CD14-positive monocyte (primary cell): Measurements from ENCODE around the gene ACACB. TPM values are rescaled to one million over a fixed set of nuclear protein-coding genes. Genes with fewer than 3 reads are reported as not detected.

Experiments
- DNase-seq, 3 donors: peaks; one replicate each; pipeline ENCODE4 v3.0.0-alpha.2; 2011 to 2022
- H2AFZ ChIP-seq: 2 replicates; pipeline ENCODE4 v1.6.0; 2012; ENCODE audit warnings: mild to moderate bottlenecking, low read depth, low read length, inconsistent platforms; ENCODE audit not compliant: insufficient read depth, poor library complexity, severe bottlenecking
- H3K27ac ChIP-seq, 2 donors: 1 replicate in 1 of 2; 2 replicates in 1 of 2; pipeline ENCODE4 v1.5.1; 2012 to 2013; ENCODE audit warnings: low read length in 2 of 2, control low read depth in 1 of 2, inconsistent platforms in 1 of 2, low read depth in 1 of 2, mild to moderate bottlenecking in 1 of 2
- H3K27me3 ChIP-seq, 2 donors: one replicate each; pipeline versions ENCODE4 v1.6.0 to v1.6.1; 2011 to 2013; ENCODE audit warnings: low read length in 2 of 2; ENCODE audit not compliant: control insufficient read depth in 2 of 2, insufficient read depth in 2 of 2
- H3K36me3 ChIP-seq, 2 donors: replicated peaks in 1 of 2; 1 replicate in 1 of 2; 2 replicates in 1 of 2; pipeline versions ENCODE4 v1.5.1 to v1.6.1; 2012 to 2013; ENCODE audit warnings: low read length in 2 of 2, control low read depth in 1 of 2, inconsistent platforms in 1 of 2, mild to moderate bottlenecking in 1 of 2; ENCODE audit not compliant: insufficient read depth in 2 of 2, control insufficient read depth in 1 of 2
- H3K4me1 ChIP-seq, 2 donors: 1 replicate in 1 of 2; 2 replicates in 1 of 2; pipeline versions ENCODE4 v1.5.1 to v1.6.1; 2012 to 2013; ENCODE audit warnings: low read length in 2 of 2, control low read depth in 1 of 2, inconsistent platforms in 1 of 2, mild to moderate bottlenecking in 1 of 2, moderate library complexity in 1 of 2; ENCODE audit not compliant: insufficient read depth in 2 of 2, control insufficient read depth in 1 of 2
- H3K4me2 ChIP-seq: replicated peaks from 2 replicates; pipeline ENCODE3; 2012; ENCODE audit warnings: low read length, moderate library complexity, mild to moderate bottlenecking; ENCODE audit not compliant: poor library complexity, severe bottlenecking; ENCODE audit errors: extremely low read depth
- H3K4me3 ChIP-seq, 3 experiments: fragments of 200-600 bp in 1 of 3; sonication (generic) in 1 of 3; replicated peaks in 1 of 3; 1 replicate in 2 of 3; 2 replicates in 1 of 3; pipeline ENCODE4 v1.5.1; 2011 to 2013; ENCODE audit warnings: low read length in 3 of 3, mild to moderate bottlenecking in 3 of 3, control low read depth in 2 of 3, low read depth in 2 of 3, inconsistent platforms in 1 of 3, moderate library complexity in 1 of 3
- H3K79me2 ChIP-seq: 2 replicates; pipeline ENCODE4 v1.6.0; 2012; ENCODE audit warnings: mild to moderate bottlenecking, control low read depth, inconsistent platforms, low read length, moderate library complexity; ENCODE audit not compliant: insufficient read depth
- H3K9ac ChIP-seq: 2 replicates; pipeline ENCODE4 v1.6.0; 2017; ENCODE audit warnings: low read length, mild to moderate bottlenecking; ENCODE audit not compliant: insufficient read depth, poor library complexity, severe bottlenecking
- H3K9me3 ChIP-seq, 2 donors: replicated peaks in 1 of 2; 1 replicate in 1 of 2; 2 replicates in 1 of 2; pipeline versions ENCODE4 v1.5.1 to v1.6.1; 2012 to 2013; ENCODE audit warnings: low read length in 2 of 2, control low read depth in 1 of 2; ENCODE audit not compliant: control insufficient read depth in 1 of 2, insufficient read depth in 1 of 2
- H4K20me1 ChIP-seq: 2 replicates; pipeline ENCODE4 v1.6.0; 2012; ENCODE audit warnings: mild to moderate bottlenecking, low read length, control low read depth, moderate library complexity; ENCODE audit not compliant: insufficient read depth
- H3K27ac Mint-ChIP-seq, 7 donors: one replicate each; pipeline ENCODE4 v1.8.0; 2020; ENCODE audit warnings: mild to moderate bottlenecking in 7 of 7, mixed read lengths in 7 of 7, moderate library complexity in 6 of 7, inconsistent platforms in 2 of 7
- H3K27me3 Mint-ChIP-seq, 3 donors: one replicate each; pipeline ENCODE4 v1.8.0; 2021 to 2022; ENCODE audit warnings: low read depth in 3 of 3, mild to moderate bottlenecking in 3 of 3, mixed read lengths in 3 of 3, moderate library complexity in 3 of 3, inconsistent platforms in 1 of 3
- H3K36me3 Mint-ChIP-seq, 2 donors: one replicate each; pipeline ENCODE4 v1.8.0; 2020; ENCODE audit warnings: mixed read lengths in 2 of 2, inconsistent platforms in 1 of 2, mild to moderate bottlenecking in 1 of 2
- H3K4me1 Mint-ChIP-seq: one replicate; pipeline ENCODE4 v1.8.0; 2020; ENCODE audit warnings: mild to moderate bottlenecking, mixed read lengths
- H3K4me3 Mint-ChIP-seq, 2 donors: one replicate each; pipeline ENCODE4 v1.8.0; 2020; ENCODE audit warnings: mild to moderate bottlenecking in 2 of 2, mixed read lengths in 2 of 2, moderate library complexity in 1 of 2
- H3K9me3 Mint-ChIP-seq, 7 donors: one replicate each; pipeline ENCODE4 v1.8.0; 2020 to 2022; ENCODE audit warnings: mixed read lengths in 7 of 7, mild to moderate bottlenecking in 6 of 7, moderate library complexity in 6 of 7, inconsistent platforms in 2 of 7
- WGBS: methylation state at CpG from one replicate; pipeline ENCODE4 v1.1.5; 2013; ENCODE audit warnings: missing lambda C conversion rate; ENCODE audit not compliant: insufficient coverage; 5-methylcytosine and 5-hydroxymethylcytosine counted together
- intact Hi-C, 2 donors: fragments of 100-400 bp; cut with micrococcal nuclease; formaldehyde crosslinking; loops; one replicate each; pipeline versions ENCODE4 v1.15.0 to v1.15.1; 2023
- polyA plus RNA-seq, 3 donors: library from polyadenylated mRNA; depleted of rRNA in 1 of 3; unstranded in 2 of 3; stranded (reverse) in 1 of 3; fragments of 300-500 nt in 2 of 3; fragments of >200 nt in 1 of 3; fragmentation: Illumina TruSeq in 2 of 3; gene quantifications; 1 replicate in 2 of 3; 2 replicates in 1 of 3; pipeline ENCODE4 v1.2.3, GENCODE V29; 2012 to 2021
- TF ChIP-seq, protein P1 (sequence below): fragments of 200-600 bp; IDR thresholded peaks from one replicate; pipeline ENCODE4 v1.8.0; 2022; ENCODE audit warnings: antibody characterized with exemption, mild to moderate bottlenecking

Gene ACACB
- polyA plus RNA-seq, 3 donors, result 0.14 to 5.0 (median 1.9) TPM

DNA sequence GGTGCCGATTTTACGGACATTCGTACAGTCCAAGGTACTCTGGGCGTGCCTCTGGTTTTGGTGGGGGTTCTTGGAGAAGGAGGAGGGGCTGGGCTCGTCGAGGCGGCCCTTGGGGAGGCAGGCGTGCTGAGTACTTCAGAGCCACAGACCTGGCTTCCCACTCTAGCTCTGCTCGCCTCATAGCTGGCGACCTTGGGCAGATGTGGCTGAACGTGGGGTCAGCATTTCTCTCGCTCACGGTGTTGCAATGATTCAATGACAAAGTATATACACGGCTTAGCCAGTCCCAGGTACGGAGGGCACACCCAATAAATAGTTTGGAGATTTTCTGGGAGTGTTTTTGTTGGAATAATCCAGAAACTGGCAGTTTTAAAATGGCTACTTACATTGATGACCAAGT, 117.6 kb downstream of the ACACB start:
- H2AFZ ChIP-seq, result no peak overlapping the region
- Mint-ChIP-seq H3K4me1 (no peaks in the 10 kb centered on the region), H3K27ac (no peak overlapping the region), H3K36me3 (peaks cover 29 to 36% of the 10 kb centered on the region in 2 donors), H3K9me3 (no peaks in the 10 kb centered on the region), H3K4me3 (no peak overlapping the region), H3K27me3 (peaks cover 0 to 3% (median 0%) of the 10 kb centered on the region in 3 donors)
- no peaks in the 10 kb centered on the region for H3K9me3 ChIP-seq
- H3K4me2 ChIP-seq, result no peak overlapping the region
- peaks cover 0 to 10% of the 10 kb centered on the region in 2 donors for H3K36me3 ChIP-seq
- H4K20me1 ChIP-seq, result no peaks in the 10 kb centered on the region
- H3K4me1 ChIP-seq, result no peaks in the 10 kb centered on the region
- 92% methylated on average over 15 of the region's 15 CpGs for WGBS
- H3K4me3 ChIP-seq, result no peak overlapping the region
- no peaks in the 10 kb centered on the region for H3K27me3 ChIP-seq
- no peak overlapping the region for H3K9ac ChIP-seq
- no peaks in the 10 kb centered on the region for H3K79me2 ChIP-seq
- no peak for DNase-seq
- intact Hi-C loops, result no loop called here
- TF ChIP-seq, protein P1, sequence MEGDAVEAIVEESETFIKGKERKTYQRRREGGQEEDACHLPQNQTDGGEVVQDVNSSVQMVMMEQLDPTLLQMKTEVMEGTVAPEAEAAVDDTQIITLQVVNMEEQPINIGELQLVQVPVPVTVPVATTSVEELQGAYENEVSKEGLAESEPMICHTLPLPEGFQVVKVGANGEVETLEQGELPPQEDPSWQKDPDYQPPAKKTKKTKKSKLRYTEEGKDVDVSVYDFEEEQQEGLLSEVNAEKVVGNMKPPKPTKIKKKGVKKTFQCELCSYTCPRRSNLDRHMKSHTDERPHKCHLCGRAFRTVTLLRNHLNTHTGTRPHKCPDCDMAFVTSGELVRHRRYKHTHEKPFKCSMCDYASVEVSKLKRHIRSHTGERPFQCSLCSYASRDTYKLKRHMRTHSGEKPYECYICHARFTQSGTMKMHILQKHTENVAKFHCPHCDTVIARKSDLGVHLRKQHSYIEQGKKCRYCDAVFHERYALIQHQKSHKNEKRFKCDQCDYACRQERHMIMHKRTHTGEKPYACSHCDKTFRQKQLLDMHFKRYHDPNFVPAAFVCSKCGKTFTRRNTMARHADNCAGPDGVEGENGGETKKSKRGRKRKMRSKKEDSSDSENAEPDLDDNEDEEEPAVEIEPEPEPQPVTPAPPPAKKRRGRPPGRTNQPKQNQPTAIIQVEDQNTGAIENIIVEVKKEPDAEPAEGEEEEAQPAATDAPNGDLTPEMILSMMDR, result no peak
- no peak overlapping the region for H3K27ac ChIP-seq

- TF ChIP-seq, protein P1, result no peak
- Histone ChIP-seq H3K79me2 (no peaks in the 10 kb centered on the region), H3K27me3 (no peaks in the 10 kb centered on the region), H3K9ac (no peak overlapping the region), H4K20me1 (no peaks in the 10 kb centered on the region), H3K27ac (no peak overlapping the region), H3K36me3 (peaks cover 6 to 16% of the 10 kb centered on the region in 2 donors), H3K4me2 (no peak overlapping the region), H3K4me1 (no peaks in the 10 kb centered on the region), H2AFZ (no peak overlapping the region), H3K9me3 (no peaks in the 10 kb centered on the region), H3K4me3 (no peak overlapping the region)
- H3K27me3 Mint-ChIP-seq, result peaks cover 0 to 3% (median 0%) of the 10 kb centered on the region in 3 donors
- H3K27ac Mint-ChIP-seq, result no peak overlapping the region
- no peaks in the 10 kb centered on the region for H3K4me1 Mint-ChIP-seq
- DNase-seq, result no peak
- no peaks in the 10 kb centered on the region for H3K9me3 Mint-ChIP-seq
- intact Hi-C loops, result no loop called here
- H3K4me3 Mint-ChIP-seq, result no peak overlapping the region
- H3K36me3 Mint-ChIP-seq, result peaks cover 36 to 44% of the 10 kb centered on the region in 2 donors
- WGBS, result 96% methylated on average over 4 of the region's 6 CpGs
Observed at GRCh38 chr12:109236257-109236656, 119.9 kb downstream of the ACACB start.
